SKM-1 treated with dmso at 0.1 percent for 144 hours (cell line): ENCODE data around the gene GRB2.
"Not testable (repeated sequence)": the region's sequence is repeated elsewhere in the genome, so short reads cannot be mapped to it uniquely, and the experiment has no call there.

Source experiments
- DNase-seq: peaks from one replicate; lab custom pipeline; 2025; ENCODE audit not compliant: unreplicated experiment; lab: John Stamatoyannopoulos, UW

Gene GRB2

GRCh38 chr17:75388476-75389030, 16.9 kb downstream of the GRB2 start:
- DNase-seq = no peak

DNA sequence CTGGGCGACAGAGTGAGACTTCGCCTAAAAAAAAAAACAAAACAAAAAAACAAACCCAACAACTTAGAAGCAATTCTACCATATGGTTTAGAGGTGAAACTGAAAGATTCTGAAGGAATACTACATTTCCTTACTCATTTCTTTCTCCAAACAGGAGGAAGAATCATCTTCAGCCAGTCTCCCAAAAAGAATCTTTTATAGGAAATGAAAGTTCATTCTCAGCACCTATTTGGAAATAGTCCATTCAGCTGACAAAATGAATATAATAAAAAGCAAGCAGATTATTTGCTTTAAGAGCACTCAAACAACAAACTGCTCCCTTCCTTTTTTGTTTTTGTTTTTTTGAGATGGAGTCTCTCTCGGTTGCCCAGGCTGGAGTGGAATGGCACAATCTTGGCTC, 17.7 kb downstream of the GRB2 start:
- DNase-seq = no peak

GRCh38 chr17:75386430-75386829, 19.0 kb downstream of the GRB2 start:
- DNase-seq = no peak

DNA sequence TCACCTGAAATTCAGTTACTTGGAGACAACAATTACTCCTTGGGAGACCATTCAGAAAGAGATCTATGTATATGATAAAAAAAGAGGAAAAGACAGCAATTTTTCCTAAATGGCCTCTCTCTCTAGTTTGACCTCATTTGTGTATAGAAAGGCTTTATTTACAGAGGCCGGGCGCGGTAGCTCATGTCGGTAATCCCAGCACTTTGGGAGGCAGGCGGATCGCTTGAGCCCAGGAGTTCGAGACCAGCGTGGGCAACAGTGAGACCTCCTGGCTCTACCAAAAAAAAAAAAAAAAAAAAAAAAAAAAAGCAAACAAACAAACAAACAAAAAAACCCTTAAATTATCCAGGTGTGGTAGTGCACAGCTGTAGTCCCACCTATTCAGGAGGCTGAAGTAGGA, 20.7 kb downstream of the GRB2 start:
- no peak for DNase-seq

DNA sequence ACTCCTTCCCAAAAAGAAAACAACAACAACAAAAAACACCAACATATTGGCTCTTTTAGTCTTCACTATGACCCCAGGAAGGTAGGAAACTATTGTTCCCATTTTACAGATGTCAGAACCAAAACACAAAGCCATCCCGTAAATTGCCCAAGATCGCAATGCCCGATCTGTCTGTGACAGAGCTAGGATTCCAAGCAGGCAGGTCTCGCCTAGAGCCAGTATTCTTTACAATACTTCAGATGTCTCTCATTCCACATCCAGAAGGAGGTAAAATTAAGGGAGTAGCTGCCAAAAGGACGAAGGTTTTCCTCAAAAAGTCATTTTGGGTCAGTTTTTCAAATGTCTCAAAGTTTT, 21.7 kb downstream of the GRB2 start:
- no peak for DNase-seq

- no peak for DNase-seq
These were observed 24.7 kb downstream of the GRB2 start for GRCh38 chr17:75380750-75381149.

DNA sequence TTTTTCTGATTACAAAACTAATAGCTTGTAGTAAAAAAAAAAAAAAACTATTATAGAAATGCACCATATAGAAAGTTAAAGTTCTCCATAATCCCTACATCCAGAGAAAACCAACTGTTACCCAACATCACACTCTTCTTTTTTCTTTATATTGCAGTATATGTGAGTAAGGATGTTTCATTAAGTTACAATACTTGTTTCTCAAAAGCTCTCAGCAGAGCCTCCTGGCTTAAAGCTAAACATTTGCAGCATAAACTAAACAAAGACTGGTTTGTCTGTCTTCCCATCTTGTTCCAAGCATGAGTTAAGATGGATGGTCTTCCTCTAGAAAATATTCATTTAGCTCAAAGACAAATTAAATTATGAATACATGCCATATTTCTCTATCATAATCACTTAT, 25.2 kb downstream of the GRB2 start:
- no peak for DNase-seq

GRCh38 chr17:75379426-75379825, 26.1 kb downstream of the GRB2 start:
- DNase-seq = not testable (repeated sequence)

DNA sequence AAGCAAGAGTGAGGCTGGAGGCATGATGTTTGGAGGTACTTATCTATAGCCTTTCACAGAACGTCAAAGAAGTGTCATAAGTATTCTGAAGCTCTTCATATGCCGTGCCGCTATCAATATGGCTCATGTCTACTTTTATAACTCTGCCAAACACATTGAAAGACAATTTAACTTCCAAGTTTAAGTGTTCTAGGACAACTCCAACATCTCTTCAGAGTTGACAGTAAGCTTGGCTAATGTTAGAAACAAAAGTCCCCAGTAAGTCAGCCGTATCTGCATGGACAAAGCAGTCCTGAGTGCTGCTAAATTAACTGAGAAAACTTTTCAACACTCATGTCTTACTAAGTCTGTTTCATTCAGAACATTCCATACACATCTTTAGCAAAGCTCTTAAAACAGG, 32.2 kb downstream of the GRB2 start:
- DNase-seq = no peak

DNA sequence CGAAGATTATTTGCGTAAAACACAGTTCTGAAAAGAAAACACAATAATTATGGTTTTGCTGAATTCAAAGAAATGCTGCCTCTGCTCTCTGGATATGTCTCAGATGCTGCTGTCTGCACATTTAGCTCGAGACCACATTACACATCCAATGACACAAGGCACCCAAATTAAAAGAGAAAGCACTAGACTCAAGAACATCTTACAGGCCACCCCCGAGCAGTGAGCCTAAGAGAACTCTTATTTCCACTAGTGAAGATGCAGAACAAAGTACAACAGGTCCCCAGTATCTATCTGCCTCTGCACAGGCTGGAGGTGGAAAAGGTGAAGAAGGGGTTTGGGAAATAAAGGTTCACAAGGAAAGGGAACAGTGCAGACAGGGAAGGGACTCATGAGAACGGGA, 33.5 kb downstream of the GRB2 start:
- DNase-seq = no peak

DNA sequence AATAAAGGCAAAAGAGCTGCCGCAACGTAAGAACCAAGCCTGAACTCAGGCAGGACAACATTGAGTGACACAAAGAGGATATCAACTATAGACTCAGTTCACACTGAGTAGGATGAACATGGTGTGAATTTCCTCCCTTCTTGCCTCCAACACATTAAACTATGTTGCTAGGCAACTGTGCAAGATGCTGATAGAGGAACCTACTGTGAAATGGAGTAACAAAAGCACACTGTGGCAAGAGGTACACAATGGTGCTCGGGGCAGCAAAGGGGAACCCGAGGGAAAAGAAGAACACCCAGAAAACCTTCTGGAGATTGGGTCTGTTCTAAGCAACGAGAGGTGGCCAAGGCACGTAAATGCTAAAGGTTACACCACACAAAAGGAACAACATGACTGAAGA, 34.1 kb downstream of the GRB2 start:
- peak; percentile 61 for DNase-seq

DNA sequence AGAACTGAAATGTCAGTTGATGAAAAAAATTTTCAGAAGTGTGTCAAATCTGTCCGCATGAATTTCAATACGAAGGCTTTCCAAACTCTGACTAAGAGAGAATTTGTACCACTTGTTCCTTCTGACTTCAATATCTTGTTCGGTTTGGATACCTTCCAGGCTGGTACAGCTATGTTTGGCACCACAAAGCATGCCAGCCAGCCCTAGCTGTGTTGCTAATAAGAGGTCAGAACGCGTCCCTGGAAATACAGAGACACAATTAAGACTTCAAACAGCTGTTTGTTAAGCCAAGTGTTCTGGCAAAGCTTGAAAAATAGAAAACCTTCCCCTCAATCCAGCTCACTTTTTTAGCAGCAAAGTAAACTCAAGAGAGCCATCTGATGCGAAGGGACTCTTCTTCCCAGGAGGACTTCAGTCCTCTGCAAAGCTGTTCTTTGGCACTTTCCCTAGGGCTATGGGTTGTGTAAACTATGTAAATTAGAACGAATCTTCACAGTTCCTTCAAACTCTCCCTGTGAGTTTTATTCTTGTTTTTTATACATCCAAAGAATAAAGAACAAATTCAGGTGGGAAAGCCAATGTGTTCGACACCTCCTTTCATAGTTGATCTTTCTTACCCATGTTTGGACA, 35.1 kb downstream of the GRB2 start:
- no peak for DNase-seq

- DNase-seq = not testable (repeated sequence)
These were observed 37.4 kb downstream of the GRB2 start for GRCh38 chr17:75367838-75368789.

DNA sequence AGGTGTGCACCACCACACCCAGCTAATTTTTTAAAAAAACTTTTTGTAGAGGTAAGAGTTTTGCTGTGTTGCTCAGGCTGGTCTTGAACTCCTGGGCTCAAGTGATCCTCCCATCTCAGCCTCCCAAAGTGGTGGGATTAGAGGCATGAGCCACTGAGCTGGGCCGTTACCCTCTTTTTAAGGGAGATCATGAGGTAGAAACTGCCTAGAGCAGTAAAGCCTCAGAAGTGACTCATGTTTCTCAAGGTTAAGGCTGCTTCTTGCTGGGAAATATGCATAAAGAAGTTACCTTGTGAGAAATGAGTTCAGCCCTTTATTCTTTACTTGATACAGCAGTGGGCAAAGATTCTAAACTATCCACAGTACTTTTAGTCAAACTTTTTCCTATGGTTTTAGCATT, 38.2 kb downstream of the GRB2 start:
- no peak for DNase-seq

- DNase-seq = no peak
These were observed 39.0 kb downstream of the GRB2 start for GRCh38 chr17:75366432-75366831.

DNA sequence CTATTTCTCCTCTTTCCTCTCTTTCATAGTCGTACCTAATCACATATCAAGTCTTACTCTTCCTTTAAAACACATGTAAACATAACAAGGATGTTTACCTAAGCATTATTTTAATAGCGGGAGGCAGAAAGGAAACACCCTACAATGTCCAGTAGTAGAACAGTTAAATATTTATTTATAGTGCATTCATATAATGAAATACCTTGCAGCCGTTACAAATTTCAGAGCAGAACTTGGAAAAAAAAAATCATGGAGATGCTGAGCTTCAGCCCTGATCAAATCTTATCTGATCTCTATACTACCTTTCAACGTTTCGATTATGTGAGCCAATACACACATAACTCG, 39.6 kb downstream of the GRB2 start:
- DNase-seq = no peak

GRCh38 chr17:75365009-75365930, 40.2 kb downstream of the GRB2 start:
- DNase-seq = no peak

- no peak for DNase-seq
These were observed 41.4 kb downstream of the GRB2 start for GRCh38 chr17:75364078-75364477.

DNA sequence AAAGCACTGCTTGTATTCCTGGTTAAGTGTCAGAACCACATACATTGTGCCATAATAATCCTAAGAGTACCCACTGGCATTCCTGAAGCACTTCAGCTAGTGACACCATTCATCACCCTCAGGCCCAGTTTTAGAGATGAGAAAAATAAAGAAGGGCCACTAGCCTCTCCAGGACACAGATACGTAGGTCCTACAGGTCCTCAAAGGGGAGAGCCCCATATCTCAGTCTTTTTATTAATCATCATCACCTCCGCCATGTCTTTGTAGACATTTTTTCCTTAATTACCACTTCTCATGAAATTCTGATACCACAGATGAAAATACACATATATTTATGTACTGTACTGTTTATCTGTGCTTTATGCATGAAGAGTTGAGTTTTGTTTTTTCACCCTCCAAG, 43.5 kb downstream of the GRB2 start:
- DNase-seq = no peak

DNA sequence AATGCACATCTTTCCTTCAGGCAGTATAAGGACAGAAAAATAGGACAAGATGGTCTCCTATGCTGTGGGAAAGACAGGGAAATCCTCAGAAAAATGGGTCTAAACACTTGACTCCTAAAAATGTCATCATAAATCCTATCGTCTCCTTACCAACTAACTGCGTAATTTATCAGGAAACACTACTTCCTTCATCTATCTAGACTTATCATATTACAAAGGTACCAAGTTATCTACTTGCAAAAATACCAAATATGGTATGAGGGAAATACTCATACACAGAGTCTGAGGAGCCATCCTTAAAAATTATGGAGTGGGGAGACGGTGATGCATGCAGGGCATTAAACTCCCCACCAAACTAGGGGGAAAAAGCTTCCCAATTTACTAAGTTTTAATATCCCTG, 44.1 kb downstream of the GRB2 start:
- no peak for DNase-seq

- no peak for DNase-seq
These were observed 49.1 kb downstream of the GRB2 start for GRCh38 chr17:75356260-75356937.
